ENCODE results near the gene DARS1. TPM values are rescaled to one million over a fixed set of nuclear protein-coding genes. Genes with fewer than 3 reads are reported as not detected.
A peak's percentile ranks its signal among the peaks of the same experiment; 100 is the strongest.
"Not testable (repeated sequence)": the region's sequence is repeated elsewhere in the genome, so short reads cannot be mapped to it uniquely, and the experiment has no call there.

The DARS1 gene
- total RNA-seq, 3 donors from 2014 or later = 29.6 to 71.1 (median 40.3) TPM

DNA sequence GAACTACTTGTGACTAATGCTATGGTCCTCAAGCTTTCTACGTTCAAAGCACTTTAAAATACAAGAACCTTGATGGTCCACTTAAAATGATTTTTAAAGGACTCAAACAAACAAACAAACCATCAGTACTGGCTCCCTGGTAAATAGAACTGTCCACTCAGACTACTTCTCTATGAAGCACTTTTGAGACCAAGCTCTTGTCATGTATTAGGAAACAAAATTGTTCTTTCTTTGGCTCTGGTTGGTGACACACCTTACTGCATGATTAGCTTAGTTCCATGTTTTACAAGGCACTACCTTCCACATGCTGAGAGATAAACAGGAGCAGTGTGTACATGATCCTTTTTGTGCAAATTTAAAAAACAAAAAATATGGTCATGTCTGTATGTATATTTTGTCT is 19.7 kb downstream of the DARS1 start:
- intact Hi-C loops (cut with DNase I, micrococcal nuclease) = no loop called here
- Histone ChIP-seq H3K36me3 (ENCODE audit: low read depth) (no peaks in the 10 kb centered on the region), H3K4me3 (no peak overlapping the region), H3K9me3 (no peaks in the 10 kb centered on the region), H3K4me1 (ENCODE audit: low read depth) (no peaks in the 10 kb centered on the region)
- TF ChIP-seq, protein P1, sequence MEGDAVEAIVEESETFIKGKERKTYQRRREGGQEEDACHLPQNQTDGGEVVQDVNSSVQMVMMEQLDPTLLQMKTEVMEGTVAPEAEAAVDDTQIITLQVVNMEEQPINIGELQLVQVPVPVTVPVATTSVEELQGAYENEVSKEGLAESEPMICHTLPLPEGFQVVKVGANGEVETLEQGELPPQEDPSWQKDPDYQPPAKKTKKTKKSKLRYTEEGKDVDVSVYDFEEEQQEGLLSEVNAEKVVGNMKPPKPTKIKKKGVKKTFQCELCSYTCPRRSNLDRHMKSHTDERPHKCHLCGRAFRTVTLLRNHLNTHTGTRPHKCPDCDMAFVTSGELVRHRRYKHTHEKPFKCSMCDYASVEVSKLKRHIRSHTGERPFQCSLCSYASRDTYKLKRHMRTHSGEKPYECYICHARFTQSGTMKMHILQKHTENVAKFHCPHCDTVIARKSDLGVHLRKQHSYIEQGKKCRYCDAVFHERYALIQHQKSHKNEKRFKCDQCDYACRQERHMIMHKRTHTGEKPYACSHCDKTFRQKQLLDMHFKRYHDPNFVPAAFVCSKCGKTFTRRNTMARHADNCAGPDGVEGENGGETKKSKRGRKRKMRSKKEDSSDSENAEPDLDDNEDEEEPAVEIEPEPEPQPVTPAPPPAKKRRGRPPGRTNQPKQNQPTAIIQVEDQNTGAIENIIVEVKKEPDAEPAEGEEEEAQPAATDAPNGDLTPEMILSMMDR (IDR thresholded peaks at IDR 0.05) = no peak
- DNase-seq = no peak
- ATAC-seq = no peak

- H3K9me3 ChIP-seq; DNase-seq; ATAC-seq; H3K36me3 ChIP-seq (ENCODE audit: low read depth); intact Hi-C loops (cut with DNase I, micrococcal nuclease); H3K4me3 ChIP-seq; H3K4me1 ChIP-seq (ENCODE audit: low read depth): not testable (repeated sequence)
Observed at GRCh38 chr2:135964404-135964803, 21.0 kb downstream of the DARS1 start.

GRCh38 chr2:135963841-135964240 is 21.6 kb downstream of the DARS1 start:
- Histone ChIP-seq H3K9me3 (no peaks in the 10 kb centered on the region), H3K36me3 (ENCODE audit: low read depth) (no peaks in the 10 kb centered on the region), H3K4me1 (ENCODE audit: low read depth) (no peaks in the 10 kb centered on the region), H3K4me3 (no peak overlapping the region)
- DNase-seq (peak in 1 of 3 donors; percentile 31), ATAC-seq (no peak)
- intact Hi-C loops (cut with DNase I, micrococcal nuclease) = no loop called here
- TF ChIP-seq, protein P1 (IDR thresholded peaks at IDR 0.05) = no peak

DNA sequence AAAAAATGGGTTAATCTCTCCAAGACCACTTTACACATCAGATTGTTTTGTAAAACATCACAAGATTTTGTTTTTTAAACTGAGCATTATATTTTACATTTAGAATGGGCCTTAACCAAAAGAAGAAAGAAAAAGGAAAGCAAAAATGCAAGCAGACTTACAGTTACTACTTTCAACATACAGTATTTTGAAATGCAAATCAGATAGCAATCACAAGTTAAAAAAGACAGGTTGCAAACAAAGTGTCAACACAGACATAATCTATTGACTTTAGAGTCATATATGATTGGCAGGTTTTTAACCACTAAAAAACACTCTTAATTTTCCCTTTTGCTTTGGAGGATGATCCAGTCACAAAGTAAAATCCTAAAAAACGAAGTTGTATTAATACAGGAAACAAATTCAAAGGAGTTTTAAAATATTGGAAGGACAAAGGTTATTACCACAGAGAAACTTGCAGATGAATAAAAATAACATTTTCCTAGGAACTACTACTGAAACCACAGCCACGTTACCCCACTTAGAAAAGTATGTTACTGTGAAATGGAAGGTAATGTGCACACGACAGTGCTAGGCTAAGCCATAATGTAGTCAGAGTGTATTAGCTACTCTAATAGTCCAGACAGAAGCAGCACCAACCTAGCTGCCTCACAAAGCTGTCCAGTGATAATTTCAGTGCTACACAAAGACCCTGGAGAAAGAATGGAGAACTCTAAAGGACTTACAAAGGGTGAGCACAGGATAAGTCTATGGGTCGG is 22.9 kb downstream of the DARS1 start:
- H3K9me3 ChIP-seq = no peaks in the 10 kb centered on the region
- H3K4me3 ChIP-seq = no peak overlapping the region
- DNase-seq (no peak), ATAC-seq (no peak)
- TF ChIP-seq, protein P1 (IDR thresholded peaks at IDR 0.05) = no peak
- H3K36me3 ChIP-seq (ENCODE audit: low read depth) = no peaks in the 10 kb centered on the region
- intact Hi-C loops (cut with DNase I, micrococcal nuclease) = no loop called here
- H3K4me1 ChIP-seq (ENCODE audit: low read depth) = no peaks in the 10 kb centered on the region

DNA sequence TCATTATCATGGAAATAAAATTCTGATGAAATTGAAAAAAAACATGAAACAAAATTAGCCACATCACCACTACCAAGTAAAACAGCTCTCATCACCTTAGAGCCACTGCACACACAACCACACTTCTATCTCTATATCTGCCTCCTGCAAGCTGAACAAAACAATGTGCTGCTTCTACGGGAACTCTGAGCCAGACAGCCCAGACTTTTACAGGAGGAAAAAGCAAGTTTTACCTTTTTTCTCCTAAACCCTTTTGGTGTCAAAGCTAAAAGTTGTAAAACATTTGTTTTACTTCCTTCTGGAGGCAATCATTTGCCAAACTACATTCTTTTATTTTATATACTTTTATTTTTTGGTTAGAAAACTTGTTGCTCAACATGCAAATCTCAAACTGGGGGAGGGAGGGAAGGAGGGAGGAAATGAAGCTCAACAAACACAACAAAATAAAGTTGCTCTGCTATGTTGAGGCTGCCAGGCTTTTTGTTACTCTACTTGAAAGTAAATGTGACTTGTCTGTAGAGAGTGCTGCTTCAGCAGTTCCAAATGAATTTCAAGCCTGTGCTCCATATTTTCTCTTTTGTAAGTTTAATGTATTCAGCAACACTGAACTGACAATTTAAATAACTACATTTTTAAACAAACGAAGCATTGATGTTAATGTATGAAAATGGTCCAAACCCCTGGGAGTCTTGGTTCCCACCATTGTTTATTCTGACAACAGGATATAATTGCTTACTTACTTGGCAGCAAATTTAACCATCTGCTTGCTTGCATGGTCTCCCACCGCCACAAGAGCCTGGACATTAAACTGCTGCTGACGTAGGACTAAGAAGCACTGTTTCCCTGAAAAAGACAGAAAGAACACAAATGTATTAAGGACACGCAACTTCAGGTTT is 24.5 kb downstream of the DARS1 start:
- no peak for DNase-seq

More for the DNA sequence above, 24.5 kb downstream of the DARS1 start:
- Histone ChIP-seq H3K4me3 (no peak overlapping the region), H3K4me1 (ENCODE audit: low read depth) (no peaks in the 10 kb centered on the region), H3K9me3 (no peaks in the 10 kb centered on the region), H3K36me3 (ENCODE audit: low read depth) (no peaks in the 10 kb centered on the region)
- TF ChIP-seq, protein P1 (IDR thresholded peaks at IDR 0.05) = no peak
- intact Hi-C loops (cut with DNase I, micrococcal nuclease) = no loop called here
- peak; percentile 54 for ATAC-seq
